HEK293T (cell line): Measurements from ENCODE around the gene NSMCE4A.
"Not testable (repeated sequence)": the region's sequence is repeated elsewhere in the genome, so short reads cannot be mapped to it uniquely, and the experiment has no call there.

Experiments
- CTCF ChIA-PET: fragments of 350-600 bp; formaldehyde crosslinking; extraction: SDS; loops from one replicate; lab custom pipeline; 2021; ENCODE audit warnings: antibody characterized with exemption, inconsistent platforms; lab: Yijun Ruan, JAX
- POLR2A ChIA-PET: fragments of 350-600 bp; formaldehyde crosslinking; extraction: SDS; loops from one replicate; lab custom pipeline; 2020; ENCODE audit warnings: antibody characterized with exemption, inconsistent platforms; lab: Yijun Ruan, JAX
- DNase-seq: peaks from one replicate; pipeline ENCODE4 v3.0.0; 2012; ENCODE audit warnings: mixed read lengths; ENCODE audit errors: extremely low spot score
- ARNT ChIP-seq: fragments of 450-650 bp; IDR thresholded peaks from 2 replicates; pipeline ENCODE4 v1.6.1; 2017; ENCODE audit warnings: mild to moderate bottlenecking
- BHLHE40 ChIP-seq: fragments of 450-650 bp; IDR thresholded peaks from 2 replicates; pipeline ENCODE4 v1.6.1; 2016; ENCODE audit warnings: mild to moderate bottlenecking, moderate library complexity, borderline replicate concordance
- CTBP1 ChIP-seq: fragments of 450-650 bp; IDR thresholded peaks from 2 replicates; pipeline ENCODE4 v1.6.1; 2016; ENCODE audit warnings: borderline replicate concordance
- ELF4 ChIP-seq: fragments of 450-650 bp; IDR thresholded peaks from 2 replicates; pipeline ENCODE4 v1.6.1; 2017; ENCODE audit warnings: antibody characterized with exemption
- FOXA1 ChIP-seq: fragments of 450-650 bp; IDR thresholded peaks from 2 replicates; pipeline ENCODE4 v1.6.1; 2016; ENCODE audit warnings: mild to moderate bottlenecking
- FOXK2 ChIP-seq: fragments of 450-650 bp; IDR thresholded peaks from 2 replicates; pipeline ENCODE4 v1.6.1; 2016; ENCODE audit warnings: mild to moderate bottlenecking
- FOXM1 ChIP-seq: fragments of 450-650 bp; IDR thresholded peaks from 2 replicates; pipeline ENCODE4 v1.6.1; 2017; ENCODE audit warnings: mild to moderate bottlenecking, borderline replicate concordance
- HDGF ChIP-seq: fragments of 450-650 bp; IDR thresholded peaks from 2 replicates; pipeline ENCODE4 v1.6.1; 2017; ENCODE audit warnings: antibody characterized with exemption, borderline replicate concordance
- L3MBTL2 ChIP-seq: fragments of 450-650 bp; conservative IDR thresholded peaks from 2 replicates; pipeline ENCODE4 v1.6.1; 2016; ENCODE audit warnings: mild to moderate bottlenecking
- LEF1 ChIP-seq: fragments of 450-650 bp; IDR thresholded peaks from 2 replicates; pipeline ENCODE4 v1.6.1; 2017; ENCODE audit warnings: mild to moderate bottlenecking, borderline replicate concordance
- NFRKB ChIP-seq: fragments of 450-650 bp; IDR thresholded peaks from 2 replicates; pipeline ENCODE4 v1.6.1; 2016; ENCODE audit warnings: mild to moderate bottlenecking, moderate library complexity
- SP1 ChIP-seq: fragments of 450-650 bp; IDR thresholded peaks from 2 replicates; pipeline ENCODE4 v1.6.1; 2017
- SUZ12 ChIP-seq: fragments of 450-650 bp; IDR thresholded peaks from 2 replicates; pipeline ENCODE4 v1.6.1; 2016; ENCODE audit warnings: mild to moderate bottlenecking
- TARDBP ChIP-seq: fragments of 450-650 bp; IDR thresholded peaks from 2 replicates; pipeline ENCODE4 v1.6.1; 2016
- ZNF384 ChIP-seq: fragments of 450-650 bp; IDR thresholded peaks from 2 replicates; pipeline ENCODE4 v1.6.1; 2016
- TF ChIP-seq, protein P1 (sequence below): fragments of 450-650 bp; IDR thresholded peaks from 2 replicates; pipeline ENCODE4 v1.6.1; 2016

NSMCE4A gene

DNA sequence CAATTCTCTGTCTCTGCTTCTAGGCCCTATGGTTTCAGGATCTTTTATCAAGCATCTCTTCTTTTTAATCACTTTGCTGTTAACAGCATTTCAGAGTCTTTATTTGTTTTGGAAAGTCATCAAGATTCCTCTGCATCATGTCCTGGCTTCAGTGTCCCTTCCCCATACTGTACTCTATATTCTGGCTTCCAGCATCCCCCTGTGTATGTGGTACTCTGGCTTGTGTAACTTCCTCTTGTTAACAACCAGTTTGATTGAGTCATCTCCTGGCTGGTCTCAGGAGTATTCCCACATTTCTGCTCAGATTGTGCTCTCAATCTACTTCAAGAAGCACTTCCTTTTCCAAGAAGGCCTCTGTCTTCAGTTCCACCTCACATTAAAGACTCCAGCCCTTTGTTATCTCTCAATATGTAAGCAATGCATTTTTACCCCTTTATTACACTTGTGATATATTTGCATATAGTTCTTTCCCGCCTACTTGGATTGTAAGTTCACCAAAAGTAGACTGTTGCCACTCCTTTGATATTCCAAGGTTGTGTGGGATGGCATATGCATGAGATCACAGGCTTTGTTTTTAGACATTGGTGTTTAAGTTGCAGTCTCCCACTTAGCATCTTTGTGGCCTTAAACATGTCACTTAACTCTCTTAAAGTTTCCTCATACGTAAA is 32.1 kb downstream of the NSMCE4A start:
- CTCF ChIA-PET, result no interaction called here
- DNase-seq, result no peak
- POLR2A ChIA-PET, result no interaction called here
- TF ChIP-seq FOXK2 (no peak), FOXA1 (no peak), LEF1 (no peak), ZNF384 (no peak), HDGF (no peak), BHLHE40 (no peak), TARDBP (no peak), CTBP1 (no peak), SUZ12 (no peak), FOXM1 (no peak), SP1 (no peak), ELF4 (no peak), ARNT (no peak)
- TF ChIP-seq, protein P1, sequence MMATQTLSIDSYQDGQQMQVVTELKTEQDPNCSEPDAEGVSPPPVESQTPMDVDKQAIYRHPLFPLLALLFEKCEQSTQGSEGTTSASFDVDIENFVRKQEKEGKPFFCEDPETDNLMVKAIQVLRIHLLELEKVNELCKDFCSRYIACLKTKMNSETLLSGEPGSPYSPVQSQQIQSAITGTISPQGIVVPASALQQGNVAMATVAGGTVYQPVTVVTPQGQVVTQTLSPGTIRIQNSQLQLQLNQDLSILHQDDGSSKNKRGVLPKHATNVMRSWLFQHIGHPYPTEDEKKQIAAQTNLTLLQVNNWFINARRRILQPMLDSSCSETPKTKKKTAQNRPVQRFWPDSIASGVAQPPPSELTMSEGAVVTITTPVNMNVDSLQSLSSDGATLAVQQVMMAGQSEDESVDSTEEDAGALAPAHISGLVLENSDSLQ, result no peak

DNA sequence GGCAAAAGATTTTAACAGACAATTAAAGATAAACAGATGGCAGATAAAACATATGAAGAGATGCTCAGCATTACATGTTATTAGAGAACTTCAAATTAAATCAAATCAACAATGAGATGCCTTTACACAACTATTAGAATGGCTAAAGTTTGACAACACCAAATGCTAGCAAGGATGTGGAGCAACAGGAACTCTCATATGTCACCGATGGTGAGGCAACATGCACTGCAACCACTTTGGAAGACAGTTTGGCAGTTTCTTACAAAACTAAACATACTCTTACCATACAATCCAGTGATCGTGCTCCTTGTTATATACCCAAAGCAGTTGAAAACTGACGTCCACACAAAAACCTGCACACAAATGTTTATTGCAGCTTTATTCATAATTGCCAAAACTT is 33.5 kb downstream of the NSMCE4A start:
- POLR2A ChIA-PET, result no interaction called here
- CTCF ChIA-PET, result no interaction called here

DNA sequence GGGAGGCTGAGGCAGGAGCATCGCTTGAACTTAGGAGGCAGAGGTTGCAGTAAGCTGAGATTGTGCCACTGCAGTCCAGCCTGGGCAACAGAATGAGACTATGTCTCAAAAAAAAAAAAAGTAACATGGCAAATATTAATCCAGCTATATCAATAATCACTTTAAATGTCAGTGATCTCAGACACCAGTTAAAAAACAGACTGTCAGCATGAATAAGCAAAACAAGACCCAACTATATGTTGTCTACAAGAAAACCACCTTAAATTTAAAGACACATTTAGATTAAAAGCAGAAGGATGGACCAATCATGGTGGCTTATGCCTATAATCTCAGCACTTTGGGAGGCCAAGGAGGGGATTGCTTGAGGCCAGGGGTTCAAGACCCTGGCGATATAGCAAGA is 38.7 kb downstream of the NSMCE4A start:
- CTCF ChIA-PET, result interaction anchor here (0.6 to 0.7 kb wide), 2 partner anchors 12 to 307 kb away, joined by 3 read pairs; no protein-coding TSS in a partner anchor
- TF ChIP-seq, protein P1, result no peak
- no peak for TF ChIP-seq CTBP1
- no peak for TF ChIP-seq L3MBTL2
- no peak for TF ChIP-seq FOXA1
- no peak for TF ChIP-seq ELF4
- no peak for TF ChIP-seq LEF1
- TF ChIP-seq FOXM1, result no peak
- TF ChIP-seq ZNF384, result no peak
- no peak for TF ChIP-seq NFRKB
- no peak for TF ChIP-seq HDGF
- POLR2A ChIA-PET, result interaction anchor here (1.1 to 2.3 kb wide), 3 partner anchors 9 to 12 kb away, joined by 3 to 5 read pairs (median 3); partner anchors contain the start of gene ATE1
- no peak for DNase-seq

More for the DNA sequence above, 33.5 kb downstream of the NSMCE4A start:
- TF ChIP-seq, protein P1, result no peak
- TF ChIP-seq ARNT (no peak), FOXA1 (no peak), TARDBP (no peak), NFRKB (no peak), L3MBTL2 (no peak), CTBP1 (no peak), LEF1 (no peak), SP1 (no peak), FOXK2 (no peak), HDGF (no peak), ELF4 (no peak), BHLHE40 (no peak), SUZ12 (no peak), FOXM1 (no peak), ZNF384 (no peak)
- DNase-seq, result no peak

DNA sequence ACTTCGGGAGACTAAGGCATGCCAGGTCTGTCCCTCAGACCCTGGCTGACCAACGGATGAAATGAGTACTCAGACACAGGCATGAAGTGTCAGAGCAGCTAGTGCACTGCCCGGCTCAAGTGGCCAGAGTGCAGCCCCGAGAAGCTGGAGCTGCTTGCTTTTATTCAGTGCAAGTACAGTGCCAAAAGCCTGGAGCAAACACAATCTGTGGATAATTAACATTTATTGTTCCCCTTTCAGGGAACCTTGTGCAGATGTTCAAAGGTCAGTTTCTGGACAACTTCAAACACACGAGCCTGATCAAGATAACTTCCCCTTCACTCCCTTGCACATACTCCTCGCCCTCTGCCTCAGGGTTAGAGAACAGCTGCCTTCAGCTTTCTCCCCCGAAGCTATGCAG is 39.3 kb downstream of the NSMCE4A start:
- CTCF ChIA-PET, result interaction anchor here (0.7 kb wide), 1 partner anchor 307 kb away, joined by 3 read pairs; no protein-coding TSS in a partner anchor

DNA sequence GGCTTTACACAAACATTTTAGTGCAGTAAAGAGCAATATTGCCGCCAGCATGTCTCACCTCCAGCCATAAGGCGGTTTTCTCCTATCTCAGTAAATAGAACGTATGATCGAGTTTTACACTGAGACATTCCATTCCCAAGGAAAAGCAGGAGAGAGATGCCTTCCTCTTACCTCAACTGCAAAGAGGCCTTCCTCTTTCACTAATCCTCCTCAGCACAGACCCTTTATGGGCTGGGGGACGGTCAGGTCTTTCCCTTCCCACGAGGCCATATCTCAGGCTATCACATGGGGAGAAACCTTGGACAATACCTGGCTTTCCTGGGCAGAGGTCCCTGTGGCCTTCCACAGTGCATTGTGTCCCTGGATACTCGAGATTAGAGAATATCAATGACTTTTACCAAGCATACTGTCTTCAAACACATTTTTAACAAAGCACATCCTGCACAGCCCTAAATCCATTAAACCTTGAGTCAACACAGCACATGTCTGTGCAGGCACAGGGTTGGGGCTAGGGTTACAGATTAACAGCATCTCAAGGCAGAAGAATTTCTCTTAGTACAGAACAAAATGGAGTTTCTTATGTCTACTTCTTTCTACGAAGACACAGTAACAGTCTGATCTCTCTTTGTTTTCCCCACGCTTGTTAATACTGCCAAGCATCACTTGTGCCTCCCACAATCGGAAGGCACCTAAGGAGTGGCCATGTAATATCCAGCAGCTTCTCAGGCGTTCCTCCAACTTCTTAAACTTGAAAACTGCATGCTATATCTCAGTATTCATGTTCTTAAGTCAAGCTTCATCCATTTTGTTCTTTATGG is 44.5 kb downstream of the NSMCE4A start:
- POLR2A ChIA-PET, result interaction anchor here (0.7 kb wide), 1 partner anchor 43 kb away, joined by 3 read pairs; no protein-coding TSS in a partner anchor
- CTCF ChIA-PET, DNase-seq: not testable (repeated sequence)

More for the DNA sequence above, 39.3 kb downstream of the NSMCE4A start:
- POLR2A ChIA-PET, result interaction anchor here (1.1 to 2.3 kb wide), 2 partner anchors 8 to 12 kb away, joined by 3 to 5 read pairs; partner anchors contain the start of gene ATE1
- TF ChIP-seq TARDBP, result no peak
- TF ChIP-seq FOXK2, result no peak
- TF ChIP-seq L3MBTL2, result no peak
- TF ChIP-seq CTBP1, result no peak
- TF ChIP-seq ZNF384, result no peak
- no peak for TF ChIP-seq FOXM1
- no peak for TF ChIP-seq ARNT
- TF ChIP-seq FOXA1, result no peak
- TF ChIP-seq, protein P1, result no peak
- no peak for TF ChIP-seq BHLHE40
- no peak for DNase-seq
